Ishikawa (cell line): ENCODE measurements around the gene WFDC1.

Experiments used
- CEBPB ChIP-seq: IDR thresholded peaks from 2 replicates; pipeline ENCODE4 v1.6.1; 2012
- REST ChIP-seq: IDR thresholded peaks from 2 replicates; pipeline ENCODE4 v1.6.1; 2012; ENCODE audit warnings: low read depth, mild to moderate bottlenecking
- TAF1 ChIP-seq: IDR thresholded peaks from 2 replicates; pipeline ENCODE4 v1.6.1; 2012; ENCODE audit warnings: low read depth, mild to moderate bottlenecking
- TEAD4 ChIP-seq: IDR thresholded peaks from 2 replicates; pipeline ENCODE4 v1.6.1; 2012
- YY1 ChIP-seq: IDR thresholded peaks from 2 replicates; pipeline ENCODE4 v1.6.1; 2012; ENCODE audit warnings: low read depth
- ZBTB7A ChIP-seq: IDR thresholded peaks from 2 replicates; pipeline ENCODE4 v1.6.1; 2012; ENCODE audit warnings: low read depth
- TF ChIP-seq, protein P1 (sequence below): IDR thresholded peaks from 2 replicates; pipeline ENCODE4 v1.6.1; 2012

- TF ChIP-seq REST, result no peak
- TF ChIP-seq, protein P1, sequence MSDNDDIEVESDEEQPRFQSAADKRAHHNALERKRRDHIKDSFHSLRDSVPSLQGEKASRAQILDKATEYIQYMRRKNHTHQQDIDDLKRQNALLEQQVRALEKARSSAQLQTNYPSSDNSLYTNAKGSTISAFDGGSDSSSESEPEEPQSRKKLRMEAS, result no peak
- no peak for TF ChIP-seq ZBTB7A
- no peak for TF ChIP-seq CEBPB
- TF ChIP-seq TEAD4, result no peak
- TF ChIP-seq YY1, result no peak
- TF ChIP-seq TAF1, result no peak
These were observed 15.7 kb upstream of the WFDC1 start for GRCh38 chr16:84278968-84279367.
